Measurements from ENCODE around the gene PPP1CC. TPM values are rescaled to one million over a fixed set of nuclear protein-coding genes. Genes with fewer than 3 reads are reported as not detected.
A peak's percentile ranks its signal among the peaks of the same experiment; 100 is the strongest.
"Not testable (repeated sequence)": the region's sequence is repeated elsewhere in the genome, so short reads cannot be mapped to it uniquely, and the experiment has no call there.

Gene PPP1CC
- total RNA-seq, 2 donors from 2014 or later = 140 to 143 TPM

GRCh38 chr12:110726708-110727369, 15.9 kb downstream of the PPP1CC start:
- H3K4me3 Mint-ChIP-seq = no peak overlapping the region
- H3K27ac Mint-ChIP-seq = peak overlapping the region; percentile 75 to 92
- DNase-seq (ENCODE audit: low spot score) = no peak
- H3K36me3 Mint-ChIP-seq = peaks cover 41% of the 10 kb centered on the region
- H3K9me3 Mint-ChIP-seq = no peaks in the 10 kb centered on the region
- ATAC-seq = no peak
- H3K27me3 Mint-ChIP-seq = no peaks in the 10 kb centered on the region
- H3K4me1 Mint-ChIP-seq (ENCODE audit: low read depth in 2 of 2) = peaks cover 25 to 37% of the 10 kb centered on the region in 2 donors

DNA sequence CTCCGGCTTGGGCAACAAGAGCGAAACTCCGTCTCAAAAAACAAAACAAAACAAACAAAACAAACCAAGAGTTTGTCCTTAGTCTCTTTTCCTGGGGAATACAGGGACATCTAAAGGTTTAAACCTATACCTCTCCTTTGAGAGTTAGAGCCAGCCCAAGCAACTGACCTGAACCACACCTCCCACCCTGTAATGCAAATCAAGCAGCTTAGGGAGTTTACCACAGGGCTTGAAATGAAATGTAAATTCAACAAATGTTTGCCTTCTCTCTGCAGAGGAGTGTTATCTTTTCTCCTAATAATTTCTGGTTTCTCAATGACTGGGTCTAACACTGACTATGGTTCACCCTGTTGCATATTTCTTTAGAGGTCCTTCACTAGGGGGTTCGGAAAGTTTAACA, 16.7 kb downstream of the PPP1CC start:
- DNase-seq (ENCODE audit: low spot score) (no peak), ATAC-seq (no peak)
- Mint-ChIP-seq H3K4me3 (no peak overlapping the region), H3K9me3 (no peaks in the 10 kb centered on the region), H3K27ac (no peak overlapping the region), H3K27me3 (no peaks in the 10 kb centered on the region), H3K4me1 (ENCODE audit: low read depth in 2 of 2) (peaks cover 23 to 29% of the 10 kb centered on the region in 2 donors), H3K36me3 (peaks cover 43% of the 10 kb centered on the region)

GRCh38 chr12:110725267-110725666, 17.4 kb downstream of the PPP1CC start:
- H3K4me3 Mint-ChIP-seq = no peak overlapping the region
- H3K27ac Mint-ChIP-seq = peak overlapping the region; percentile 19 to 21
- H3K4me1 Mint-ChIP-seq (ENCODE audit: low read depth in 2 of 2) = peaks cover 23 to 26% of the 10 kb centered on the region in 2 donors
- no peaks in the 10 kb centered on the region for H3K9me3 Mint-ChIP-seq
- ATAC-seq (no peak), DNase-seq (ENCODE audit: low spot score) (no peak)
- H3K27me3 Mint-ChIP-seq = no peaks in the 10 kb centered on the region
- peaks cover 44% of the 10 kb centered on the region for H3K36me3 Mint-ChIP-seq

DNA sequence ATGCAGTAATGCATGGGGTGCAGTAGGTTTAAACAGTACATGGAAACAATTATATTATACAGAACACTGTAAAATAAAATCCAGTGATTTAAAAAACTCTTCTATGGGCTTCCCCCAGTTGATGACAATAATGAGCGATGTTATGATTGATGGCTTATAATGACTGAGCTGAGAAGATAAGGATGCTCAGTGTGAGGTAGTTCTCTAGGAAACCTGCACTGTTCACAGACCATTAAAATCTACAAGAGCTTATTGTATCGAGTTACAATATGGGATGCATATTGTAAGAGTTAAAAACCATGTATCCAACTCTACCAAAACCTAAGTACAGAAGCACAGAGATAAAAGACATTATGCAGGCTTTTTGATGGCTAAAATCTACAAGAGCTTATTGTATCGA, 19.8 kb downstream of the PPP1CC start:
- not testable (repeated sequence) for H3K27ac Mint-ChIP-seq, H3K4me3 Mint-ChIP-seq

GRCh38 chr12:110721570-110721969, 21.1 kb downstream of the PPP1CC start:
- no peak for ATAC-seq
- peaks cover 43% of the 10 kb centered on the region for H3K36me3 Mint-ChIP-seq
- no peak for DNase-seq (ENCODE audit: low spot score)
- peaks cover 10 to 19% of the 10 kb centered on the region in 2 donors for H3K4me1 Mint-ChIP-seq (ENCODE audit: low read depth in 2 of 2)
- H3K27ac Mint-ChIP-seq = no peak overlapping the region
- no peak overlapping the region for H3K4me3 Mint-ChIP-seq
- H3K9me3 Mint-ChIP-seq = no peaks in the 10 kb centered on the region
- H3K27me3 Mint-ChIP-seq = no peaks in the 10 kb centered on the region

More for the DNA sequence above, 19.8 kb downstream of the PPP1CC start:
- not testable (repeated sequence) for ATAC-seq; DNase-seq (ENCODE audit: low spot score); H3K27me3 Mint-ChIP-seq; H3K9me3 Mint-ChIP-seq
- peaks cover 17 to 29% of the 10 kb centered on the region in 2 donors for H3K4me1 Mint-ChIP-seq (ENCODE audit: low read depth in 2 of 2)
- H3K36me3 Mint-ChIP-seq = peaks cover 48% of the 10 kb centered on the region

DNA sequence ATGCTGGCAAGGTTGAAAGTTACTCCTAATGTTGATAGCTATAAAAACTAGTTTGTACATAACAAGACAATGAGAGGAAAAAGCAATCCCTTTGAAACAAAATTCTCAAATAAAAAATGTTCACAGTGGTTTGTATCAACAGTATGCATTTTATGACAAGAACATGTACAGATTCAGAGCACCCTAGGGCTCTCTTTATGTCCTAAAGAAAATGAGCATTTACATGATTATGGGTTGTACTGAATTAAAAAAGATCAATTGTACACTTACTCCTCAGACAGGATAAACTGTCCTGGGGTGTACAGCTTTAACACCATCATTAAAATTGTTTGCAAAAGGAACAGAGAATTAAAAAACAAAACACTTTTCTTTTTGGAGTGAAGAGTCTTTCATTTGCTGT, 22.2 kb downstream of the PPP1CC start:
- Mint-ChIP-seq H3K36me3 (peaks cover 43% of the 10 kb centered on the region), H3K27me3 (no peaks in the 10 kb centered on the region), H3K4me3 (no peak overlapping the region)

GRCh38 chr12:110718222-110718908, 24.3 kb downstream of the PPP1CC start:
- no peak overlapping the region for H3K4me3 Mint-ChIP-seq

More for the DNA sequence above, 22.2 kb downstream of the PPP1CC start:
- peaks cover 5 to 15% of the 10 kb centered on the region in 2 donors for H3K4me1 Mint-ChIP-seq (ENCODE audit: low read depth in 2 of 2)
- H3K27ac Mint-ChIP-seq = no peak overlapping the region
- ATAC-seq (no peak), DNase-seq (ENCODE audit: low spot score) (no peak)
- H3K9me3 Mint-ChIP-seq = no peaks in the 10 kb centered on the region

DNA sequence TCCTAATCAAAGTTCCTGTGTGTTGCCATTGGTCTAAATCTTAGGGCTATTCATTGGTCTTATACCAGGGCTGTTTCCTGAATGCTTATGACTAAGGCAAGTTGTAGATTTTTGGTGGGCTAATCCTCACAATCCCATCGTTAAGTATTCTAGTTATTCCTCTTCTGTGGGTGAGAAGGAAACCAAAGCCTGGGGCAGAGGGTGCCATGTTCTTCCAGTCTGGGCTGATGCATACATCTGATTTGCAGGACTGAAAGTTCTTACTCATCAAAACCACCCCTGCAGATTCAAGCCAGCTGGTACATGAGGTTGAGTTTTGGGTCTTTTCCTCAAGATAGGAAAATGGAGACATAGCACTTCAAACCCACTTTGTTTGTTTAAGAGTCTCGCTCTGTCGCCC, 25.7 kb downstream of the PPP1CC start:
- H3K4me1 Mint-ChIP-seq (ENCODE audit: low read depth in 2 of 2) = peaks cover 0 to 5% of the 10 kb centered on the region in 2 donors
- H3K9me3 Mint-ChIP-seq = no peaks in the 10 kb centered on the region
- no peak overlapping the region for H3K27ac Mint-ChIP-seq
- ATAC-seq (no peak), DNase-seq (ENCODE audit: low spot score) (no peak)
- peaks cover 32% of the 10 kb centered on the region for H3K36me3 Mint-ChIP-seq
- H3K27me3 Mint-ChIP-seq = no peaks in the 10 kb centered on the region
- no peak overlapping the region for H3K4me3 Mint-ChIP-seq

More at GRCh38 chr12:110718222-110718908, 24.3 kb downstream of the PPP1CC start:
- ATAC-seq (no peak), DNase-seq (ENCODE audit: low spot score) (no peak)
- Mint-ChIP-seq H3K27me3 (no peaks in the 10 kb centered on the region), H3K4me1 (ENCODE audit: low read depth in 2 of 2) (peaks cover 0 to 9% of the 10 kb centered on the region in 2 donors), H3K27ac (no peak overlapping the region), H3K9me3 (no peaks in the 10 kb centered on the region), H3K36me3 (peaks cover 37% of the 10 kb centered on the region)

- Mint-ChIP-seq H3K27ac (no peak overlapping the region), H3K9me3 (no peaks in the 10 kb centered on the region), H3K27me3 (no peaks in the 10 kb centered on the region), H3K36me3 (no peaks in the 10 kb centered on the region), H3K4me3 (no peak overlapping the region), H3K4me1 (ENCODE audit: low read depth in 2 of 2) (peaks cover 0 to 3% of the 10 kb centered on the region in 2 donors)
- no peak for DNase-seq (ENCODE audit: low spot score)
- ATAC-seq = no peak
Measured at GRCh38 chr12:110708917-110709316, 33.8 kb downstream of the PPP1CC start.

DNA sequence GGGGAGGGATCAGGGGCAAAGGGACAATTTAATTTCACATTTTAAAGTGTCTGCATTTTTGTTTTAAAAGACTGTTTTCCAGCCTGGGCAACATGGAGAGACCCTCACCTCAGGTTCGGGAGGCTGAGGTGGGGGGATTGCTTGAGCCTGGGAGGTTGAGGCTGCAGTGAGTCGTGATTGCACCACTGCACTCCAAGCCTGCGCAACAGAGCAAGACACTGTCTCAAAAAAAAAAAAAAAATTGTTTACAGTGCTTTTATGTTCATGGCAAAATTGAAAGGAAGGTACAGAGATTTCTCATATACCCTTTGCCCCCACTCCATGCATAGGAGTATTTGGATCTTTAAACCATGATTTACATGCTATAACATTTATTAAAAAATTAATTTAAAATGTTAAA, 37.4 kb downstream of the PPP1CC start:
- H3K27ac Mint-ChIP-seq = no peak overlapping the region

GRCh38 chr12:110704750-110705149, 37.9 kb downstream of the PPP1CC start:
- no peaks in the 10 kb centered on the region for H3K9me3 Mint-ChIP-seq
- DNase-seq (ENCODE audit: low spot score) = peak; percentile 20
- H3K4me1 Mint-ChIP-seq (ENCODE audit: low read depth in 2 of 2) = peaks cover 0 to 3% of the 10 kb centered on the region in 2 donors
- no peaks in the 10 kb centered on the region for H3K36me3 Mint-ChIP-seq
- no peak overlapping the region for H3K4me3 Mint-ChIP-seq
- ATAC-seq = no peak
- H3K27me3 Mint-ChIP-seq = no peaks in the 10 kb centered on the region
- no peak overlapping the region for H3K27ac Mint-ChIP-seq

More for the DNA sequence above, 37.4 kb downstream of the PPP1CC start:
- DNase-seq (ENCODE audit: low spot score) (no peak), ATAC-seq (no peak)
- Mint-ChIP-seq H3K4me1 (ENCODE audit: low read depth in 2 of 2) (peaks cover 0 to 3% of the 10 kb centered on the region in 2 donors), H3K4me3 (no peak overlapping the region), H3K9me3 (no peaks in the 10 kb centered on the region), H3K27me3 (no peaks in the 10 kb centered on the region), H3K36me3 (no peaks in the 10 kb centered on the region)

DNA sequence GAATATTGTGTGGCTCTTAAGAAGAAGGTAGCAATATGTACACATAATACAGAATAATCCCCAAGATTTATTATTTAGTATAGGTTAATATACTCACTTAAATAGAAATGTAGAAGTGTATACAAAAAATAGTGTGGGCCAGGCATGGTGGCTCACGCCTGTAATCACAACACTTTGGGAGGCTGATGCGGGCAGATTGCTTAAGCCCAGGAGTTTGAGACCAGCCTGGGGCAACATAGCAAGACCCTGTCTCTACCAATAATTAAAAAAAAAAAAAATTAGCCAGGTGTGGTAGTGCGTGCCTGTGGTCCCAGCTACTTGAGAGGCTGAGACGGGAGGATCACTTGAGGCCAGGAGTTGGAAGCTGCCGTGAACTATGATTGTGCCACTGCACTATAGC, 38.5 kb downstream of the PPP1CC start:
- Mint-ChIP-seq H3K4me1 (ENCODE audit: low read depth in 2 of 2) (peaks cover 0 to 3% of the 10 kb centered on the region in 2 donors), H3K27ac (no peak overlapping the region), H3K36me3 (no peaks in the 10 kb centered on the region), H3K4me3 (no peak overlapping the region), H3K27me3 (no peaks in the 10 kb centered on the region), H3K9me3 (no peaks in the 10 kb centered on the region)
- DNase-seq (ENCODE audit: low spot score) (peak; percentile 1), ATAC-seq (no peak)

DNA sequence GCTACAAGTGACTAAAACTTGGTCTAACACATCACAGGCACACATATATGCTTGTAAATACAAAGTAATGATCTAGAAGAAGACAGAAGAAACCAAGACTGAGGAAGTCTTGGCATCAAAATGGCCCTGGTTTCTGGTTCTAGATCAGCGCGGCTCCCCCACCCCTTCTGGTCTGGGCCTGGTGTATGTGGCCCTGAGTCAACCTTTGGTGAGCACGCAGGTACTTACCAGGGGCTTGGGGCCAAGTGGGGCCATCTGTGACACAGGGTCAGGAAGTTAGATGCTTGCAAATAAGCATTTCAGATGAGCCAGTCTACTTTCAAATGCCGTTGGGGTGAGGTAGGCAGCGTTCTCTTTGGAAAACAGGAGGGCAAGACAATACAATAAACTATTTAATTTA, 40.6 kb downstream of the PPP1CC start:
- no peaks in the 10 kb centered on the region for H3K36me3 Mint-ChIP-seq
- no peak overlapping the region for H3K4me3 Mint-ChIP-seq
- ATAC-seq (no peak), DNase-seq (ENCODE audit: low spot score) (peak; percentile 55)
- H3K9me3 Mint-ChIP-seq = no peaks in the 10 kb centered on the region
- no peaks in the 10 kb centered on the region for H3K27me3 Mint-ChIP-seq
- H3K27ac Mint-ChIP-seq = no peak overlapping the region
- peaks cover 3 to 7% of the 10 kb centered on the region in 2 donors for H3K4me1 Mint-ChIP-seq (ENCODE audit: low read depth in 2 of 2)

Measured in natural killer cell treated with Interleukin-12 subunit alpha and Interleukin-12 subunit beta and Interleukin-15 and Interleukin-18, amount 100 ng/mL, for 72 hours (primary cell).